Mucosa of descending colon (tissue), 3 donors: ENCODE results near the gene CDC20B. TPM values are rescaled to one million over a fixed set of nuclear protein-coding genes. Genes with fewer than 3 reads are reported as not detected.

ENCODE experiments used
- ATAC-seq: fragments of 200-7000 bp; cut with Tn5 transposase; one replicate; pipeline ENCODE4 v1.9.1; 2020; ENCODE audit warnings: mild to moderate bottlenecking, moderate library complexity
- DNase-seq, 3 donors: peaks; one replicate each; pipeline ENCODE4 v3.0.0-alpha.2; 2020
- H3K36me3 ChIP-seq: fragments of 200-600 bp; one replicate; pipeline ENCODE4 v1.8.0; 2021; ENCODE audit warnings: low read depth, mild to moderate bottlenecking
- H3K4me1 ChIP-seq: fragments of 200-600 bp; one replicate; pipeline ENCODE4 v1.8.0; 2021; ENCODE audit warnings: low read depth, mild to moderate bottlenecking
- H3K4me3 ChIP-seq: fragments of 200-600 bp; one replicate; pipeline ENCODE4 v1.8.0; 2021; ENCODE audit warnings: mild to moderate bottlenecking
- H3K9me3 ChIP-seq: fragments of 200-600 bp; one replicate; pipeline ENCODE4 v1.8.0; 2021; ENCODE audit warnings: mild to moderate bottlenecking
- CTCF ChIP-seq: fragments of 200-600 bp; IDR thresholded peaks from one replicate; pipeline ENCODE4 v1.8.0; 2022; ENCODE audit warnings: antibody characterized with exemption, mild to moderate bottlenecking
- intact Hi-C, 2 donors: fragments of 100-400 bp; cut with DNase I in 1 of 2; cut with micrococcal nuclease in 1 of 2; formaldehyde crosslinking; loops; one replicate each; pipeline versions ENCODE4 v1.11.0 to v1.11.1; 2022; cut with DNase I, micrococcal nuclease
- total RNA-seq, 3 donors: library from RNA; stranded (reverse); fragmentation: NEBNext Ultra II Directional in 2 of 3; extraction: Animal tissue kit (Norgen Biotek cat#: 25700) in 2 of 3; gene quantifications; one replicate each; pipeline versions ENCODE4 v1.2.1 to v1.2.4, GENCODE V29; 2021 to 2023
- donor health status: DM: no; HTN: no; CAD: no; lungs with moderate emphysema.
- donor health status: DM: no; HTN: no; CAD: no.
- donor health status: DM: no; HTN: yes; CAD: no.

Gene CDC20B
- total RNA-seq, 3 donors from 2014 or later = not detected

- Histone ChIP-seq H3K36me3 (no peaks in the 10 kb centered on the region), H3K9me3 (no peaks in the 10 kb centered on the region), H3K4me1 (no peaks in the 10 kb centered on the region), H3K4me3 (no peak overlapping the region)
- ATAC-seq = peak; percentile 34
- intact Hi-C loops = no loop called here
- no peak for DNase-seq
- TF ChIP-seq CTCF = no peak
These were observed 14.4 kb upstream of the CDC20B start for GRCh38 chr5:55187370-55187769.

- TF ChIP-seq CTCF = no peak
- no peak for ATAC-seq
- H3K4me1 ChIP-seq = peaks cover 11% of the 10 kb centered on the region
- intact Hi-C loops = no loop called here
- DNase-seq = no peak
- H3K36me3 ChIP-seq = no peaks in the 10 kb centered on the region
- H3K4me3 ChIP-seq = no peak overlapping the region
- no peaks in the 10 kb centered on the region for H3K9me3 ChIP-seq
These were observed 7.0 kb upstream of the CDC20B start for GRCh38 chr5:55180016-55180415.

- Histone ChIP-seq H3K36me3 (no peaks in the 10 kb centered on the region), H3K4me3 (no peak overlapping the region), H3K4me1 (peaks cover 25% of the 10 kb centered on the region), H3K9me3 (no peaks in the 10 kb centered on the region)
- TF ChIP-seq CTCF = no peak
- no peak for DNase-seq
- intact Hi-C loops = loop anchor here in 1 of 2 donors (10.0 kb wide), 1 partner anchor 48 kb away; the partner anchor contains the start of gene MCIDAS
- ATAC-seq = no peak
These were observed 4.1 kb upstream of the CDC20B start for GRCh38 chr5:55177078-55177477.

GRCh38 chr5:55176176-55176818 lies 3.3 kb upstream of the CDC20B start:
- Histone ChIP-seq H3K4me1 (peaks cover 27% of the 10 kb centered on the region), H3K36me3 (no peaks in the 10 kb centered on the region), H3K9me3 (no peaks in the 10 kb centered on the region), H3K4me3 (no peak overlapping the region)
- TF ChIP-seq CTCF = peak; percentile 57
- ATAC-seq (peak; percentile 88), DNase-seq (peak; percentile 77 to 90 (median 78))
- intact Hi-C loops = loop anchor here in 1 of 2 donors (10.0 kb wide), 1 partner anchor 49 kb away; the partner anchor contains the start of gene MCIDAS

- no peak for TF ChIP-seq CTCF
- intact Hi-C loops = loop anchor here in 1 of 2 donors (10.0 kb wide), 1 partner anchor 49 kb away; the partner anchor contains the start of gene MCIDAS
- peaks cover 27% of the 10 kb centered on the region for H3K4me1 ChIP-seq
- H3K36me3 ChIP-seq = no peaks in the 10 kb centered on the region
- ATAC-seq (no peak), DNase-seq (no peak)
- H3K4me3 ChIP-seq = no peak overlapping the region
- no peaks in the 10 kb centered on the region for H3K9me3 ChIP-seq
These were observed 2.8 kb upstream of the CDC20B start for GRCh38 chr5:55175781-55176175.
